Hematopoietic multipotent progenitor cell treated with erythropoietin and hydrocortisone succinate and interleukin-3 and kit ligand, for 8 days (in vitro differentiated cells): Measurements from ENCODE around the gene RDH14.
A peak's percentile ranks its signal among the peaks of the same experiment; 100 is the strongest.

Experiments
- DNase-seq: peaks from one replicate; pipeline ENCODE4 v3.0.0-alpha.2; 2015

RDH14 gene, protein sequence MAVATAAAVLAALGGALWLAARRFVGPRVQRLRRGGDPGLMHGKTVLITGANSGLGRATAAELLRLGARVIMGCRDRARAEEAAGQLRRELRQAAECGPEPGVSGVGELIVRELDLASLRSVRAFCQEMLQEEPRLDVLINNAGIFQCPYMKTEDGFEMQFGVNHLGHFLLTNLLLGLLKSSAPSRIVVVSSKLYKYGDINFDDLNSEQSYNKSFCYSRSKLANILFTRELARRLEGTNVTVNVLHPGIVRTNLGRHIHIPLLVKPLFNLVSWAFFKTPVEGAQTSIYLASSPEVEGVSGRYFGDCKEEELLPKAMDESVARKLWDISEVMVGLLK

DNA sequence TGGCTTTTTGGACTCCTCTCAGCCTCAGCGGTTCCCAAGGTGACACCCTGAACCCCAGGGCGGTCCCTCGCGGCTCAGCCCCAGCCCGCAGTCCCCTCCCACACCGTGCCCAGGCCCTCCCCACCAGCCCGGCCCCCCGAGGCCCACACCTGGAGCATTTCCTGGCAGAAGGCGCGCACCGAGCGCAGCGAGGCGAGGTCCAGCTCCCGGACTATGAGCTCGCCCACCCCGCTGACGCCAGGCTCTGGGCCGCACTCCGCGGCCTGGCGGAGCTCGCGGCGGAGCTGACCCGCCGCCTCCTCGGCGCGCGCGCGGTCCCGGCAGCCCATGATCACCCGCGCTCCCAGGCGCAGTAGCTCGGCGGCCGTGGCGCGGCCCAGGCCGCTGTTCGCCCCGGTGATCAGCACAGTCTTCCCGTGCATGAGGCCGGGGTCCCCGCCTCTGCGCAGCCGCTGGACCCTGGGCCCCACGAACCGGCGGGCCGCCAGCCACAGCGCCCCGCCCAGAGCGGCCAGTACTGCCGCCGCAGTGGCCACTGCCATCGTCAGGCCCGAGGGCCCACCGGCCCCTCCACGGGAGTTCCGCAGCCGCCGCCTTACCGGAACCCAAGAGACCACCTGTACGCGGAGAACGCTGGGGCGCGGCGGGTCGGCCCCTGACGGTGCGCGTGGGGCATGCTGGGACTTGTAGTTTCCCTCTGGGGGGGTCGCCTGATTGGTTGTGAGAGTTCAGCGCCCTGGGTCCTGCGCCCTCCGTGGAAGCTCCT, at the start of gene RDH14:
RDH14 (minus strand) TSS at position 623 of the 766 bp plus-strand sequence; CDS start at position 542, 81 bp downstream.
- DNase-seq: peak; percentile 93

DNA sequence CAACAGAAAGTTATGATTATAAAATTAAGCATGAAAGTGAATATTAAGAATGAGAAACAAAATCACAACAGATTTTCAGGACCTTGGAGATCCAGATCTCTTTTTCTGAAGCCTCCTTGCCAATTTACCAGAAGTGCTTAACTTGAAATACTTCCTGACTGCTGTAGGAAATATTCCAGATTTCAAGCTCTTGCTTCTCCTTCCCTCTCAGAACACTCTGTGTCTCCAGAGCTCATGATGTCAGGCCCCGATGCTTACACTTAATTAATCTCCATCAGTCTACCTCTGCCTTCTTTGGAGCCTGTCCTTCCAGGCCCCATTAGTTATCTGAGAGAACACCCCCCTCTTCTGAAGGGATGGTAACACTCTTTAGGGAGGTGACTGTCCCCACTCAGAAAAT, 49.6 kb upstream of the RDH14 start:
- no peak for DNase-seq

DNA sequence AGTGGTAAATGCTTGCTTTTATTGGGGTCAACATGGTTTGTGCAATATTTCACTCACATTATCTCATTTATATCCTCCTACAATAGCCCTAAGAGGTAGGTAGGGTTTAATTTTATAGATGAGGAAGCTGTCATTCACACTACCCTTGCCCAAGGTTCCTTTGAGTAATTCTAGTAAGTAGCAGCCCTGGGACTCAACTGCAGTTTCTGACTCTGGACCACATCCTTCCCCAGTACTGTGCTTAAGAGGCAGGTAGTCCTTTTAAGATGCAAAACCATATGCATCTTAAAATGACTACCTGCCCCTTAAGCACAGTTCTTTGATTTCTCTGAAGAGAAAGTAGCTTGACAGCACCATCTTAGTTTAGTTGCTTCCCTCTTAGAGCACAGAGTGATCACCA, 44.7 kb upstream of the RDH14 start:
- DNase-seq: no peak

DNA sequence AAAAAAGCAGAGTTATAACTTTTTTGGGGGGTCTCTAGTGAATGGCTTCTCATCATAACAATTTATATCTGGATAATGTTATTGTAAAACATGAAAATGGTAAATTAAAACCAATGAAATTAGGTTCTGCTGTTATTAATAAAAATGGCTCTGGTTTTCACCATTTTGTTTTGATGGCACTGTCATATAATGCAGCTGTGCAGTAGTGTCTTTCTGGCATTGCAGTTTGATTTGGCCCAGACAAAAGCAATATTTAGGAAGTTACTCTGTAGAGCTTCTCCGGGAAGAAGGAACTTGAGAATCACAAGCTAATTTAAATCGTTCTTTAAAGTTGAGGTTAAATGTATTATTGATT, 44.1 kb upstream of the RDH14 start:
- DNase-seq: no peak

DNA sequence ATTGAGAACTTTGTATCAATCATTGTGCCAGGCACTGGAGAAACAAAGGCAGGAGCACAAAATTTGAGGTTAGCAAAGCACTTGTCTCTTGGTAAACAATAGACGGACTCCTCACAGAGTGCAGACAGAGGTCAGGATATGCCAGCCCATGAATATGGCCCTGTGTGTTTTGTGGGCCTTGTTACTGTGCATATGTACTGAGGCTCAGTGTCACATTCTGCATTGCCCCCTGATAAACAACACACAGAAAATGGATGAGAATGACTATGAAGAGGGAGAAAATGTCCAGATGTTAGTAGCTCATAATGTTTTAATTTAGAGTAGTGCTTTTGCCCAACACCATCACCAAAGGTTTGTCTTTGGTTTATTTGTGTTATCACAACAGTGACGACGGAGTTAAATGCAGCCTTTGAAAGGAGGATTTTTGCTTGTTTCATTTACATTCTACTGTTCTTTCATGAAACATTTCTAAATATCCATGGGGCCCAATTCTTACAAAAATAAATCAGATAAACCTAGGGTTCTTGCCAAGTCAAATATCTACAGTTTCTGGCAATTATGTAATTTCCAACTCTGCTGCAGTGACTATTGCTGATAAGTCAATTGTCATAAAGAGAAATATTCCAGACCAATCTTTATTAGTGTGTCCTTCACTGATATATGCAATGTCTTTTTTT, 43.5 kb upstream of the RDH14 start:
- DNase-seq: no peak

DNA sequence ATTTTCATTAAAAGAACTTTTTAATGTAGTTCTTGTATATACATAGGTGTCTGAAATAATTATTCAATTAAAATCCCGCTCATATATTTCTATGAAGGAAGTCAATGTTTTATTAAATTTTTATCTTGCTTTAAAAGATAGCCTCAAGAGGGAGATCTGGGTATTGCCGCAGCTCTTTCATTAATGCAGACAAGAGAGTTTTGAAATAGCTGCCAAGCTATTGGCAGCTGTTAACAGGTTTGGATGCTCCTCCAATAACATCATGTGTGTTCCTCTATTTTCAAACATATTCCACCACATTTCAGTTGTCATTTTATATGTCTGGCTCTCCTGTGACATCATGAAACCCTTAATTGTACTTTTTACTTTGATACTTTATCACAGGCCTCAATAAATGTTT, 41.8 kb upstream of the RDH14 start:
- DNase-seq: no peak

DNA sequence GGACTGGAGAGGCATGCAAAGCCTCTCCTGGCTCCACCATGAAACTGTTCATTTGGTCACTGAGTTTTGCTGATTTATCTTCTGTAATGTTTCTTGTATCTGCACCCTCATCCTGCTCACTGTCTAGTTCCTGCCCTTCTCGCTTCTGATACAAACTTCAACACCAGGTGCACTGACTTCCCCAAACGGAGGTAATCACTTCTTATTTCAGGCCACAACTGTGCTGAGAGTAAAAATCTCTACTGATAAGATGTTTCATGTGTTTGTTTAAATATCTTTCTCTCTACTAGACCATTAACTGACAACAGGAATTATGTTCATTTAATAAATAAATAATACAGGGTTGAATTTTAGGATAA, 39.8 kb upstream of the RDH14 start:
- no peak for DNase-seq

DNA sequence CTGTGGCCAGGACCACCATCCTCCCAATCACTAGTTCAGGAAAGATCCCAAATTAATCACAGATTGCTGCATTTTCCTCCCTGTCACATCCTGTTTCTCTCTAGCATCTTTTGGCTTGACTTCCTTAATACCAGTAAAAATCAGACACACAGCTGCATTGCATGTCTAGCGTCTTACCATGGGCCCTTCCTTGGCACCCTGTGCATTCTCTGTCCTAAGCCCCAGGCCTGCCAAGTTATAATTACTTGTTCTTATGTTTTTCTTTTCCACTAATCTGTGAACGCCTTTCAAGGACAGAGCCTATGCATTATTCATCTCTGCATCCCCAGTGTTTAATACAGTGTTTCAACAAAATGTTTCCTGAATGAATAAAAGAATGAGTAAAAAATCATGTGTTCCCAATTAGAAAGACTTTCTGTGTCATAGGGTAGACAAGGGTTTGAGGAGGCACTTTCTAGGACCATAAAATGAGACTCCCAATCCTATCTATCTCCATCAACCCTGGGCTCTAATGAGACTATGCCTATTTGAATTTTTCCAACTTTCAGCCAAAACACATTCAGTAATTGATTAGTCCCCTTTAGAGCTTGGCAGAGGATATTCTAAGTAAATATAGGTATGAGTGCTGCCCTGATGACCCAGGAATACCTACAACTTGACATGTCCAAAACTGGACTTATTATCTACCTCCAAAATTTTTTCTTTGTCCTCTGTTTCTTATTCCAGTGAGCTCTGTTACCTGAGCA, 39.2 kb upstream of the RDH14 start:
- no peak for DNase-seq

DNA sequence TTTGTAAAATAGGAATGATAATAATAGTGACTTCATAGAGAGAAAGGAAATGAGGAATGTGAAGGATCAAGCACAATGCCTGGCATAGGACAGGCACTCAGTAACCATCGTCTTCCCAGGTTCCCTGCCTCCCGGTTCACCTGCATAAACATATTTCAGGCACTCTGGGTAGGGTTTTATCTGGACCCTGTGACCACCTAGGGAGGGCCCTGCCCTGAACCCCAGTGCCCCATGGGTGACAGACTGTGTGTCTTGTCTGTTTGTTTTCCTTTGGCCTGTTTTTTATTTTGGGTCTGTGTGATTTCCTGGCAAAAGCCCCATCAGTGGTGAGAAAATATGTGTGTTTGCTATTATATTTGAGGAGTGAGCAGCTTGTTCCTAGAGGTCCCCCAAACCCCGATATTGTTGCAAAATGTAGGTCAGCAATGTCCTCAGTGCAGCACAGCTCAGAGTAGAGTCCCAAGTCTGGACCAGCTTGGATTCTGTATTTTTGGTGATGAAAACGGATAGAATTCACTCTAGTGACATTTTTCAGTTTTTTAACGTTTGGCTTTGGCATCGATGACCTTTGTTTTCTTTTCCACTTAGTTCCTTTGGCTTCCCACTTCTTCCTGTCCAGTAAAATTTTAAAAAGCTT, 38.5 kb upstream of the RDH14 start:
- DNase-seq: no peak

DNA sequence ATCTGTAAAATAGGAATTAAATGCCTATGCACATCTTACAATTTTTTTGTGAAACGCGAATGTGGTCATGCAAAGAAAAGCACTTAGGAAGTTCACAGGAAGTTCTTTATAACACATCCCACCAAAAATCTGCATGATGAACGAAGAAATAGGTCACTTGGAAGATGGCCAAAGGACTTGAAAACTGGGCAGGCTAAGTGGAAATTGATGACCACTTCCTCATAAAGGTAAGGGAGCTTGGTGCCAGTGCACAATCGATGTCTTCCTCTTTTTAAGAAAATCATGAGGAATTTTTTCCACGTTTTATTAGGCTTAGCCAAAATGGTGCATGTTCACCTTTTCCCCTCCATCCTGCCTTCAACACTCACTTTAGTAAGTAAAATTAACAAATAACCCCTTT, 37.2 kb upstream of the RDH14 start:
- DNase-seq: no peak

DNA sequence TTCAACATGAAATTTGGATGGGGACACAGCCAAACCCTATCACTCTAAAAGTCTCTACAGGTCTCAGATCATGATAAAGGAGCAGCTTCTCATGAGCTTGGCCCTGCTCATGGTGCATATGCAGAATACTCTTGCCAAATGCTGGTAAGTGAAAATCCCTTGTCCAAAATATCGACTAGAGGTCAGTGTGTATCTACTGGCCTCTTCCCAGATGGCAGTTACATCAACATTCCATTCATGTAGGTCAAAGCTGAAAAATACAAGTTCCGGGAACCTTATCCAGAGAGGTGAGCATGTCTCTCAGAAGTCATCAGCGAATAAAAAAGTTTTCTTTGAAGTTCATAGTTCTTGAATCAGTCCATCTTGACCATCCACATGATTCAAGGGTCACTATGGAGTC, 36.5 kb upstream of the RDH14 start:
- no peak for DNase-seq

DNA sequence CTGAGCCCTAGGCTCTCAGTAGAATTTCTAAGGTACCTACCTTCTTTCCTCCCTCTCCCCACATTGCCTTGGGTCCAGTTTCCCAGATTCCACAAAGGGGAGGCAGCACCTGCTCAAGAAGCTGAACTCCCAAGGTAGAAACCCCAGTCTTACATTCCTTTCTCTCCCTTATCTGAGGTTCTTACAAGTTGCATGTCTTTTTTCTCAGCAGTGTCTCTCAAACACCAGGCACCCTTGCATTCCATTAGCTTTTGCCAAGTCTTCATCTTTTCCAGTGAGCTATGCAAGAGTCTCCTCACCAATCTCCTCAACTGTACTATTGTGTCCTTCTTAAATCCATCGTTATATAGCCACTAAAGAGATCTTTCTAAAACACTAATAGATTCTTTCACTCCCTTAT, 33.0 kb upstream of the RDH14 start:
- DNase-seq: no peak

DNA sequence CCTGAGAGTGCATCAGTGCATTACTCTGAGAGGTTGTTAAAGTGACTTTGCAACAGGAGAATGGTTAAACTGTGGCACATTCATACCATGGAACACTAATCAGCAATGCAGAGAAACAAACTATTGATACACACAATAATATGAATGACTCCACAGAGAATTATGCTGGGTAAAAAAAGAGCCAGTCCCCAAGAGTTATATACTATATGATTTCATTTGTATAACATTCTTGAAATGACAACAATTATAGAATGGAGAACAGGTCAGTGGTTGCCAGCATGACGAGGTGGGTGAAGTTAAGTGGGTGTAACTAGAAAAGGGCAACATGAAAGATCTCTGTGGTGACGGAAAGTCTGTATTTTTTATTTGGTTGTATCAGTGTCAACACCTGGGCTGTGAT, 31.9 kb upstream of the RDH14 start:
- no peak for DNase-seq

DNA sequence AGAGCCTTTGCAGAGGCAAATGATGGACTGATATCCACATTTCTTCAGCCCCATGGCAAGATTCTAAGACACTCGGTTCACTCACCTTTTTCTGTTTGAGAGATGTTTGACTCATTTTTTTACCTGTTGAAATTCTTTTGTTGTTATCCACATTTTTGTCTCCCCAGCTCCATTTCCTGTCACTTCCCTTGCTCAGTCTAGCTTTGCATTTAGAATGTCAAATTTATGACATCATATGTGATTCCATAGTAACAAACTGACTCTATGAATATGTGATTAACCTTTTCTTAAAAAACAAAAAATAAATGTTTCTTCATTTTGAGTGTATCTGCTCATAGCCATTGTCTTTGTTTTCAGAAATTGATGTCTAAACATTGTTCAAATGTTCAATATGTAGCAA, 28.9 kb upstream of the RDH14 start, which contains the start of gene NT5C1B:
NT5C1B (minus strand) TSS at position 216 of the 400 bp plus-strand sequence; CDS start at position 115, 101 bp downstream.
- DNase-seq: no peak

DNA sequence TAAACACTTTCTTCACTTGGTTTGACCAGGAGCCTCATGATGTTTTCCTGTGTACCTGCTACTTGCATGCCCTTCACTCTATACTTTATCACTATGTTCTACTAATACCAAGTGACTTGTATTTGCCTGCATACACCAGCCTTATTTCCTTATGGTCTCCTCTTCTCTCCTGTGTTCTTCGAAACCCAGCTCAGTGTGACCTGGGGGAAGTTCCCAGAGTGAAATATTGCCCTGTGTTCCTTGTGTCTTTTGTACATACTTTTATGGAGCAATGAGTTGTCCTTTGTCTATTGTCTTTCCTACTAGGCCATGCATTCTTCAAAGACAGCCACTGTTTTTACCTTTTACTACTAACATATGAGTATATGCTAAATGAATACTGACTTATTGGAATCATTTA, 28.3 kb upstream of the RDH14 start:
- DNase-seq: no peak

DNA sequence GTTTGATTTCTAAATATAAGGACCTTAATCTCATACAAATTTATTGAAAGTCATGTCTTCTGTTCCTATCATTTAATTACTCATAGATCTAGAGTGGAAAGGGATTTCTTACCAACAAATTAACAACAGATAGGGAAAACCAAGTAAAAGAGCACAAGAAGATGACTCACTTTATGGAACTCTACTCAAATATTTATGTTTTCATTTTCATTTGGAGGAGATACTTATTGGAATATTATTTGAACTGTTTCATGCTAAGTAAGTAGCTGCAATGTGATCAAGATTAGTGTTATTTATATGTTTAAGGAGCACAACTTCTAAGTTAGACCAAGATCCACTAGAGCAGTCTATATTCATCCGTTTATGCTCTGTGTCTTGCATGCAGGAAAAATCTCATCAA, 27.6 kb upstream of the RDH14 start:
- no peak for DNase-seq

DNA sequence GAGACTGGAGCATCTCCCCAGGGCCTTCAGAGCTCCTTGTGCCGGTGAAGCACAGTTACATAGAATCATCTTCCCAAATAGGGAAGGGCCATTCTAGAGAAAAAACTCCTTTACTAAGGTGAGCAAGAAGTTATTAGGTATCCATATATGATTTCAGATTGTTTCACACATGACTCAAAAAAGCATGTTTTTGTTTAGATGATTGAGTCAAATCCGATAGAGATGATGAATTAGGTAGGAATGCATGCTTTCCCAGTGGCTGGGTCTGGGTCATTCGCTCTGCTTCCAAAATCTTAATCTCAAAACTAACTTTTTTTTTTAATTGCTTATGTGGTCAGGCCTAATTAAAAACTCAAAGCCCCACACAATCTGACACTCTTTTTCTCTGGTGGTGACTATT, 25.1 kb upstream of the RDH14 start:
- no peak for DNase-seq

DNA sequence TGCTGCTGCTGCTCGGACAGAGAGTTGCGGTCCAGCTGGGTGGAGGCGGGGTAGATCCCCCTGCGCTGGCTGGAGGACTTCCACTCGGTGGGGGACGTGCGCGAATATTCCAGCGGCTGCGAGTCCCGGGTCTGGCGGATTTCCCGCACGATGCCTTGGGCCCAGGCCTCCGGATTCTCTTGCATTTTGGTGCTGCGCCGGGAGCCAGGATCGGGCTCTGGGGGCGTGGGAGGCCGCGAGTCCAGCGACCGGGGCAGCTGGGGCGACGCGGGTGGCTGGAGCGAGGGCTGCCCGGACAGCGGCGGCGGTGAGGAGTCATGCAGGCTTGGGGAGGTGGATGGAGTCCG, 24.1 kb upstream of the RDH14 start:
- no peak for DNase-seq

DNA sequence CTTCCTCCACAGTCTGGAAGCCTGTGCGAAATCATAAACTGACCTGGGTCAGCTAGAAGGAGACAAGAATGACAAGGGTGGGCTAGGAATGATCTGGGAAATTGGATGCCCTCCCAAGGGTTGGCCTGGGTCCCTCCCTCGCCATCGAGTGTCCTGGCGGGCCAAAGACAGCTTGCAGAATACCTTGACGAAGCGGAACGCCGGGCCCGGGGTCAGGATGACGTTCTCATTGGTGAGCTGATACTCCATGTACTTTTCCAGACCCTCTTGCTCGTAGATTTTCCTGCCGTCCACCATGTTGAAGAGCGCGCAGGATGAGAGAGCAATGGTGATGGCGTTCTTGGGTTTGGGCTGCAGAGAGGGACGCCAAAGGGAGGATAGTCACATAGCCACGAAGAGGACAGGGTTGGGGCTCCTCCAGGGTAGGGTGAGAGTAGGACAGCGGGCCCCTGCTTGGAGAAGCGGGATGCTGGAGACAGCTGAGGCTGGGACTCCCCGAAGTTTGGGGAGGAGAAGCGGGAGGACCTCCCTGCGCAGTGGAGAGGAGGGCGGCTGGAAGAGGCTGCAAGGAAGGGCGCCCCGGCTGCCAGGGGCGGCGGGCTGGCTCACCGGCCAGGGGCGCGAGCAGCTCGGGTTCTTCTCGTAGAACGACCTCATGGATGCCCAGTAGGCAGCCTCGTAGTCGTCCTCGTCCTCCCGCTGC, 23.6 kb upstream of the RDH14 start:
- DNase-seq: no peak

DNA sequence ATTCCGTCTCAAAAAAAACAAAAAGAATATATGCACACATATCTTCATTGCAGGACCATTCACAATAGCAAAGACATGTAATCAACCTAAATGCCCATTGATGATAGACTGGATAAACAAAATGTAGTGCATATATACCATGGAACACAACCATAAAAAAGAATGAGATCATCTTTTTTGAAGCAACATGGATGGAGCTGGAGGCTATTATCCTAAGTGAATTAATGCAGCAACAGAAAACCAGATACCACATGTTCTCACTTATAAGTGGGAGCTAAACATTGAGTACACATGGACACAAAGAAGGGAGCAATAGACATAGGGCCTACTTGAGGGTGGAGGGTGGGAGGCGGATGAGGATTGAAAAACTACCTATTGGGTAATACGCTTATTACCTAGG, 20.2 kb upstream of the RDH14 start:
- no peak for DNase-seq

DNA sequence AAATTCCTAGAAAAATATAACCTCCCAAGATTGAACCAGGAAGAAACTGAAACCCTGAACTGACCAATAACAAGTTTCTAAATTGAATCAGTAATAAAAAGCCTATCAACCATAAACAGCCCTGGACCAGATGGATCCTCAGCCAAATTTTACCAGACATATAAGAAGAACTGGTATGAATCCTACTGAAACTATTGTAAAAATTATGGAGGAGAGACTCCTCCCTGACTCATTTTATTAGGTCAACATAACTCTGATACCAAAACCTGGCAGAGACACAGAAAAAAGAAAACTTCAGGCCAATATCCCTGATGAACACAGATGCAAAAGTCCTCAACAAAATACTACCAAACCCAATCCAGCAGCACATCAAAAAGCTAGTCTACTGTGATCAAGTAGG, 17.6 kb upstream of the RDH14 start:
- no peak for DNase-seq

DNA sequence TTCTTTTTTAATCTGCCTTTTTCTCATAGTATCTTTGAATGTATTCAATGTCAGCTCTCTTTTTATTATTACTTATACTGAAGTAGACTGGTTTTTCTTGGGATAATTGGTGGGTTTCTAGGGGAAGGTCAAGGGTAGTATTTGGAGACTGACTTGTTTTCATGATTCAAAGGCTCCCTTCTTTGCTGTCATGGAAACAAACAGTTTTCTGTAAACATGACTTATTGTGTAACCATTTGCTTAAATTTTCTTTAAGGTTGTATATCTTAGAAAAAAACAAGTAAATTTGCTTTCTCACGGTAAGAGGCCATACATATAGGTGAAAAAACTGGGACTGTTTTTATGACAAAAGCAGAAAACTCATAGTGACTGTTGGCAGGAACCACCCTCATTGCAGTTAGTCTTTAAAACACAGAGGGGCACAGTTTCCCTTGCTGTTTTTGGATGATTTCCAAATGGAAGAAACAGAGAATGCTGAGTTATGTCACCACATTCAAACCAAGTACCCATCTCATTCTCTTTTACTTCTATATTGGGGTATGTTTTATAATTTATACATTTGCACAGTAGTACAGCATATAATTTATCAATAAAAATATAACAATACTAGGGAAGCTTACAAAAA, 5.8 kb upstream of the RDH14 start:
- no peak for DNase-seq
